ENCODE measurements around the gene SYNE3. TPM values are rescaled to one million over a fixed set of nuclear protein-coding genes. Genes with fewer than 3 reads are reported as not detected.
A peak's percentile ranks its signal among the peaks of the same experiment; 100 is the strongest.

Gene SYNE3
- total RNA-seq, 2 experiments from 2014 or later: 64.0 to 64.1 TPM

DNA sequence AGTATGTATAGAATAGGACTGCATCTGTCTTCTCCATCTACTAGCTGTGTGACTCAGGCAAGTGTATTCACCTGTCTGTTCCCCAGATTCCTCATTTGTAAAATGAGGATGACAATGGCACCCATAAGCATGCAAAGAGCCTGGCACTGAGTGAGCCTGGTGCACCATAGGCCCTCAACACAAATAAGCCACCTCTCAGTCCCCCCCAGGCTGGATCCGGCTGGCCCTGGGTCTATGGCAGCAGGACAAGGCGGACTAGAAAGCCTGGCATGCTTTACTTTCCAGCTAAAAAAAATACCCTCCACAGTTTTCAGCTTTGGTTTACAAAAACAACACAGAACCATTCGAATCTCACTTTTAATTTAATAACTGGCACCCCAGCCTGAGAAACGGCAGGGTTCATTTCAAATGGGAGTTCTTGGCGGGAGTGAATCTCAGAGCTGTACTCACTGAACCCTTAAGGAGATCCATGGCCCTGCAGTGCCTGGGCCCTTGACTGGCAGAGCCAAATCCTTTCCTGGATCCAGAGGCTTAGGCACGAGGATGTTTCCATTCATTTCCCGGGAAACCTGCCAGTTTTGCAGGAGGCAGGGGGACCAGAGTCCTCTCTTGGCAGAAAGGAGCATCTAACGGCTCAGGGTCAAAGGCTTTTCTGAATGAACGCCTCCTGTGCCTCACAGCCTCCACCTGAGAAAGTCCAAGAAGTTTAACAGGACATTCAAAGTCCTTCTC lies 17.7 kb downstream of the SYNE3 start:
- Mint-ChIP-seq H3K4me1 (ENCODE audit: low read depth) (peaks cover 58% of the 10 kb centered on the region), H3K36me3 (ENCODE audit: low read depth) (peaks cover 32% of the 10 kb centered on the region), H3K9me3 (no peaks in the 10 kb centered on the region), H3K4me3 (no peak overlapping the region), H3K27me3 (no peaks in the 10 kb centered on the region), H3K27ac (no peak overlapping the region)
- ATAC-seq (no peak), DNase-seq (no peak)
- intact Hi-C loops (cut with micrococcal nuclease): no loop called here
- POLR2A ChIA-PET: no interaction called here
- CTCF ChIA-PET: interaction anchor here (1.2 kb wide), 1 partner anchor 28 kb away, joined by 4 read pairs; no protein-coding TSS in a partner anchor
- TF ChIP-seq, protein P1, sequence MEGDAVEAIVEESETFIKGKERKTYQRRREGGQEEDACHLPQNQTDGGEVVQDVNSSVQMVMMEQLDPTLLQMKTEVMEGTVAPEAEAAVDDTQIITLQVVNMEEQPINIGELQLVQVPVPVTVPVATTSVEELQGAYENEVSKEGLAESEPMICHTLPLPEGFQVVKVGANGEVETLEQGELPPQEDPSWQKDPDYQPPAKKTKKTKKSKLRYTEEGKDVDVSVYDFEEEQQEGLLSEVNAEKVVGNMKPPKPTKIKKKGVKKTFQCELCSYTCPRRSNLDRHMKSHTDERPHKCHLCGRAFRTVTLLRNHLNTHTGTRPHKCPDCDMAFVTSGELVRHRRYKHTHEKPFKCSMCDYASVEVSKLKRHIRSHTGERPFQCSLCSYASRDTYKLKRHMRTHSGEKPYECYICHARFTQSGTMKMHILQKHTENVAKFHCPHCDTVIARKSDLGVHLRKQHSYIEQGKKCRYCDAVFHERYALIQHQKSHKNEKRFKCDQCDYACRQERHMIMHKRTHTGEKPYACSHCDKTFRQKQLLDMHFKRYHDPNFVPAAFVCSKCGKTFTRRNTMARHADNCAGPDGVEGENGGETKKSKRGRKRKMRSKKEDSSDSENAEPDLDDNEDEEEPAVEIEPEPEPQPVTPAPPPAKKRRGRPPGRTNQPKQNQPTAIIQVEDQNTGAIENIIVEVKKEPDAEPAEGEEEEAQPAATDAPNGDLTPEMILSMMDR (IDR thresholded peaks at IDR 0.05): no peak

GRCh38 chr14:95497561-95498011 lies 18.9 kb downstream of the SYNE3 start:
- H3K4me1 Mint-ChIP-seq (ENCODE audit: low read depth): peaks cover 53% of the 10 kb centered on the region
- H3K36me3 Mint-ChIP-seq (ENCODE audit: low read depth): peaks cover 28% of the 10 kb centered on the region
- no peaks in the 10 kb centered on the region for H3K27me3 Mint-ChIP-seq
- TF ChIP-seq, protein P1 (IDR thresholded peaks at IDR 0.05): no peak
- ChIA-PET POLR2A (no interaction called here), CTCF (no interaction called here)
- H3K4me3 Mint-ChIP-seq: no peak overlapping the region
- intact Hi-C loops (cut with micrococcal nuclease): no loop called here
- DNase-seq: no peak
- ATAC-seq: no peak
- no peaks in the 10 kb centered on the region for H3K9me3 Mint-ChIP-seq
- H3K27ac Mint-ChIP-seq: no peak overlapping the region

- Mint-ChIP-seq H3K4me1 (ENCODE audit: low read depth) (peaks cover 56% of the 10 kb centered on the region), H3K27ac (peak overlapping the region; percentile 25), H3K9me3 (peaks cover 6% of the 10 kb centered on the region), H3K4me3 (no peak overlapping the region), H3K27me3 (no peaks in the 10 kb centered on the region), H3K36me3 (ENCODE audit: low read depth) (peaks cover 33% of the 10 kb centered on the region)
- intact Hi-C loops (cut with micrococcal nuclease): no loop called here
- ChIA-PET POLR2A (interaction anchor here (0.7 to 1.9 kb wide), 5 partner anchors 9 to 39 kb away, joined by 3 to 13 read pairs (median 4); no protein-coding TSS in a partner anchor), CTCF (interaction anchor here (1.0 to 1.6 kb wide), 3 partner anchors 19 to 27 kb away, joined by 5 read pairs; partner anchors contain the start of gene SYNE3)
- TF ChIP-seq, protein P1 (IDR thresholded peaks at IDR 0.05): no peak
- DNase-seq (no peak), ATAC-seq (no peak)
Observed at GRCh38 chr14:95496690-95497259, 19.7 kb downstream of the SYNE3 start.

DNA sequence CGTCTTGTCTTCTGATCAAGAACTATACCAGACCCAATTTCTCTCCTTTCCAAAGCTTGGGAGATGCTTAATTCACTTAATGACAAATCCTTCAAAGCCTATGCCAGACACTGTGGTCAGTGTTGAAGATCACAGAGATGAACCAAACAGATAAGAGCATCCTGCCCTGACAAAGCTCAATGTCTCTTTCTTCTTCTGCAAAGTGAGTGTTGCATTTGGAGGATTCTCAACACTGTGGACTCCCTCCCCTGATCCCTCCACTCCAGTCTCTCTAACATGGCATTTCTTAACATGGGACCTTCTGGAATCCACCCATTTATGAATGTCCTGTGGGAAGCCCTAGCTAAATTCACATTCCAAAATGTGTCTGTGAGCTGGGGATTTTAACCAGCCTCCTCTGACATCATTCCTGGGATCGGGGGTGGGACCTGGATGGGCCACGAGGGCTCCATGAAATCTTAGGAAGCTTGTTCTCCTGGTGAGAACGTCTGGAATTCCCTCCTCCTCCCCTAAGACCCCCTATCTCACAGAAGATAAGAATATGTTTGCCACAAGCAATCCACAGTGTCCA lies 20.3 kb downstream of the SYNE3 start:
- ChIA-PET CTCF (interaction anchor here (1.0 to 1.6 kb wide), 4 partner anchors 20 to 70 kb away, joined by 3 to 5 read pairs (median 5); partner anchors contain the start of gene SYNE3), POLR2A (interaction anchor here (0.7 to 1.9 kb wide), 7 partner anchors 9 to 39 kb away, joined by 3 to 13 read pairs (median 4); no protein-coding TSS in a partner anchor)
- peaks cover 34% of the 10 kb centered on the region for H3K36me3 Mint-ChIP-seq (ENCODE audit: low read depth)
- H3K4me3 Mint-ChIP-seq: no peak overlapping the region
- peaks cover 55% of the 10 kb centered on the region for H3K4me1 Mint-ChIP-seq (ENCODE audit: low read depth)
- DNase-seq: no peak
- peak overlapping the region; percentile 25 for H3K27ac Mint-ChIP-seq
- TF ChIP-seq, protein P1 (IDR thresholded peaks at IDR 0.05): no peak
- peaks cover 6% of the 10 kb centered on the region for H3K9me3 Mint-ChIP-seq
- H3K27me3 Mint-ChIP-seq: no peaks in the 10 kb centered on the region
- intact Hi-C loops (cut with micrococcal nuclease): no loop called here
- peak; percentile 54 for ATAC-seq

Data from activated CD8-positive, alpha-beta T cell treated with anti-CD3 and anti-CD28 coated beads for 36 hours (primary cell).